ENCODE results near the gene LILRB4.

DNA sequence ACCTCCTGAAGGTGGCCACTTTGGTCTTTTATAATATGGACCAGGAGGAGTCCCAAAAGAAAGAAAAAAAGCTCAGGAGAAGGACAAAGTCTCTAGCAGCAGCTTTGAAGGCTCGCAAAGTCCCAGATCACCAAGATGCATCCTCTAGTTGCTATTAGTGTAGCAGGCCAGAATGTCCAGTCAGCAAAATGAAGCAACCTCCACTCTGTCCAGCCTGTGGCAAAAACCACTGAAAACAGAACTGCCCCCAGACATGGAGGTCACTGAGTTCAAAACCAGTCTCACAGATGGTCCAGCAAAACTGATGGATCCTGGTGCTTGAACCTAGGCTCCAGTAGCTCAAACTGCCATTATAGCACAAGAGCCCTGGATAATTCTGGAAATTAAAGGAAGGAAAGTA is 10.4 kb downstream of the LILRB4 start:
- TF ChIP-seq, protein P1, sequence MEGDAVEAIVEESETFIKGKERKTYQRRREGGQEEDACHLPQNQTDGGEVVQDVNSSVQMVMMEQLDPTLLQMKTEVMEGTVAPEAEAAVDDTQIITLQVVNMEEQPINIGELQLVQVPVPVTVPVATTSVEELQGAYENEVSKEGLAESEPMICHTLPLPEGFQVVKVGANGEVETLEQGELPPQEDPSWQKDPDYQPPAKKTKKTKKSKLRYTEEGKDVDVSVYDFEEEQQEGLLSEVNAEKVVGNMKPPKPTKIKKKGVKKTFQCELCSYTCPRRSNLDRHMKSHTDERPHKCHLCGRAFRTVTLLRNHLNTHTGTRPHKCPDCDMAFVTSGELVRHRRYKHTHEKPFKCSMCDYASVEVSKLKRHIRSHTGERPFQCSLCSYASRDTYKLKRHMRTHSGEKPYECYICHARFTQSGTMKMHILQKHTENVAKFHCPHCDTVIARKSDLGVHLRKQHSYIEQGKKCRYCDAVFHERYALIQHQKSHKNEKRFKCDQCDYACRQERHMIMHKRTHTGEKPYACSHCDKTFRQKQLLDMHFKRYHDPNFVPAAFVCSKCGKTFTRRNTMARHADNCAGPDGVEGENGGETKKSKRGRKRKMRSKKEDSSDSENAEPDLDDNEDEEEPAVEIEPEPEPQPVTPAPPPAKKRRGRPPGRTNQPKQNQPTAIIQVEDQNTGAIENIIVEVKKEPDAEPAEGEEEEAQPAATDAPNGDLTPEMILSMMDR (IDR thresholded peaks at IDR 0.05; ENCODE audit: poor library complexity) = no peak
- TF ChIP-seq EZH2 (IDR thresholded peaks at IDR 0.05; ENCODE audit: borderline replicate concordance) = no peak

Data from hepatocyte (in vitro differentiated cells).